GM19463 (cell line): ENCODE measurements around the gene PSME3IP1.
"Not testable (repeated sequence)": the region's sequence is repeated elsewhere in the genome, so short reads cannot be mapped to it uniquely, and the experiment has no call there.

ENCODE experiments used
- ATAC-seq: cut with Tn5 transposase; IDR thresholded peaks from one replicate; pipeline ENCODE4 v1.9.1; 2021; ENCODE audit warnings: mild to moderate bottlenecking, moderate library complexity; ENCODE audit not compliant: unreplicated experiment

The PSME3IP1 gene

GRCh38 chr16:57185945-57186871 is at the start of gene PSME3IP1, which contains the start of gene RSPRY1:
PSME3IP1 (minus strand) TSS chr16:57186039; CDS start chr16:57173854, 12,185 bp downstream.
RSPRY1 (plus strand) TSS chr16:57186329; CDS start chr16:57204659, 18,330 bp downstream.
- ATAC-seq = peak; percentile 90

- no peak for ATAC-seq
These were observed 49.5 kb upstream of the PSME3IP1 start for GRCh38 chr16:57235128-57236021.

GRCh38 chr16:57234707-57235092 is 48.9 kb upstream of the PSME3IP1 start:
- no peak for ATAC-seq

- no peak for ATAC-seq
These were observed 48.3 kb upstream of the PSME3IP1 start for GRCh38 chr16:57233944-57234706.

- no peak for ATAC-seq
These were observed 46.0 kb upstream of the PSME3IP1 start for GRCh38 chr16:57231821-57232350.

GRCh38 chr16:57229079-57229478 is 43.2 kb upstream of the PSME3IP1 start:
- no peak for ATAC-seq

- no peak for ATAC-seq
These were observed 41.1 kb upstream of the PSME3IP1 start for GRCh38 chr16:57226701-57227621.

GRCh38 chr16:57225978-57226377 is 40.1 kb upstream of the PSME3IP1 start:
- ATAC-seq = no peak

- ATAC-seq = no peak
These were observed 39.0 kb upstream of the PSME3IP1 start for GRCh38 chr16:57224651-57225335.

GRCh38 chr16:57223057-57223456 is 37.2 kb upstream of the PSME3IP1 start:
- no peak for ATAC-seq

GRCh38 chr16:57216968-57217367 is 31.1 kb upstream of the PSME3IP1 start:
- no peak for ATAC-seq

- no peak for ATAC-seq
These were observed 27.6 kb upstream of the PSME3IP1 start for GRCh38 chr16:57213462-57213861.

GRCh38 chr16:57209780-57210179 is 23.9 kb upstream of the PSME3IP1 start:
- no peak for ATAC-seq

- no peak for ATAC-seq
These were observed 23.1 kb upstream of the PSME3IP1 start for GRCh38 chr16:57208926-57209325.

- ATAC-seq = no peak
These were observed 18.8 kb upstream of the PSME3IP1 start for GRCh38 chr16:57204675-57205074.

- ATAC-seq = no peak
These were observed 17.6 kb upstream of the PSME3IP1 start for GRCh38 chr16:57203451-57203850.

GRCh38 chr16:57202095-57202886 is 16.5 kb upstream of the PSME3IP1 start:
- no peak for ATAC-seq

- not testable (repeated sequence) for ATAC-seq
These were observed 15.1 kb upstream of the PSME3IP1 start for GRCh38 chr16:57200926-57201325.
